B cell (primary cell): ENCODE measurements around the gene LHX1. TPM values are rescaled to one million over a fixed set of nuclear protein-coding genes. Genes with fewer than 3 reads are reported as not detected.

Experiments used
- ATAC-seq: fragments of 200-7000 bp; cut with Tn5 transposase; one replicate; pipeline ENCODE4 v1.10.0; 2021; ENCODE audit warnings: low read depth, mild to moderate bottlenecking, moderate number of reproducible peaks, moderate library complexity
- CTCF ChIA-PET: fragments of 350-600 bp; sonication (Branson Sonifier 250); formaldehyde crosslinking; loops from one replicate; lab custom pipeline; 2021; ENCODE audit warnings: antibody characterized with exemption, inconsistent platforms; lab: Charles Lee
- POLR2A ChIA-PET: fragments of 350-600 bp; sonication (Branson Sonifier 250); formaldehyde crosslinking; loops from one replicate; lab custom pipeline; 2021; ENCODE audit warnings: antibody characterized with exemption; lab: Charles Lee
- DNase-seq: peaks from one replicate; pipeline ENCODE4 v3.0.0; 2013
- H2AFZ ChIP-seq: 2 replicates; pipeline ENCODE4 v1.6.1; 2012; ENCODE audit warnings: mild to moderate bottlenecking, low read depth, low read length; ENCODE audit not compliant: insufficient read depth, poor library complexity, severe bottlenecking
- H3K27ac ChIP-seq, 2 donors: 1 replicate in 1 of 2; 2 replicates in 1 of 2; pipeline ENCODE4 v1.5.1; 2012 to 2013; ENCODE audit warnings: low read length in 2 of 2, mild to moderate bottlenecking in 2 of 2, moderate library complexity in 1 of 2
- H3K27me3 ChIP-seq, 4 experiments: fragments of 200-600 bp in 1 of 4; sonication (generic) in 1 of 4; replicated peaks in 1 of 4; 1 replicate in 2 of 4; 2 replicates in 2 of 4; pipeline versions ENCODE4 v1.6.1 to v1.7.0; 2013 to 2016; ENCODE audit warnings: low read length in 3 of 4, mild to moderate bottlenecking in 2 of 4, mixed read lengths in 1 of 4, moderate library complexity in 1 of 4; ENCODE audit not compliant: insufficient read depth in 4 of 4, control insufficient read depth in 3 of 4; ENCODE audit errors: control extremely low read depth in 1 of 4
- H3K36me3 ChIP-seq, 2 experiments: replicated peaks in 1 of 2; 1 replicate in 1 of 2; 2 replicates in 1 of 2; pipeline versions ENCODE4 v1.6.1 to v1.7.1; 2013; ENCODE audit warnings: low read length in 1 of 2; ENCODE audit not compliant: insufficient read depth in 2 of 2, control insufficient read depth in 1 of 2; ENCODE audit errors: control extremely low read depth in 1 of 2, extremely low read depth in 1 of 2
- H3K4me1 ChIP-seq, 2 donors: fragments of 200-600 bp in 1 of 2; sonication (generic) in 1 of 2; 1 replicate in 1 of 2; 2 replicates in 1 of 2; pipeline versions ENCODE4 v1.5.1 to v1.6.1; 2013 to 2017; ENCODE audit warnings: low read length in 2 of 2; ENCODE audit not compliant: control insufficient read depth in 2 of 2, insufficient read depth in 2 of 2
- H3K4me2 ChIP-seq: replicated peaks from 2 replicates; pipeline ENCODE3; 2012; ENCODE audit warnings: mild to moderate bottlenecking, low read depth, low read length; ENCODE audit not compliant: poor library complexity, severe bottlenecking
- H3K4me3 ChIP-seq, 5 experiments: fragments of 200-600 bp in 1 of 5; sonication (generic) in 1 of 5; 1 replicate in 3 of 5; 2 replicates in 2 of 5; pipeline versions ENCODE4 v1.5.1 to v1.7.0; 2011 to 2016; ENCODE audit warnings: low read length in 4 of 5, mild to moderate bottlenecking in 4 of 5, low read depth in 2 of 5, control low read depth in 1 of 5, moderate library complexity in 1 of 5; ENCODE audit not compliant: insufficient read depth in 1 of 5; ENCODE audit errors: control extremely low read depth in 1 of 5, extremely low read depth in 1 of 5
- H3K79me2 ChIP-seq: fragments of 200-600 bp; sonication (generic); one replicate; pipeline ENCODE4 v1.6.0; 2016; ENCODE audit warnings: low read length; ENCODE audit not compliant: control insufficient read depth, insufficient read depth
- H3K9ac ChIP-seq: fragments of 200-600 bp; sonication (generic); 2 replicates; pipeline ENCODE4 v1.6.1; 2017; ENCODE audit warnings: mild to moderate bottlenecking, low read length, moderate library complexity
- H3K9me3 ChIP-seq, 3 donors: one replicate each; pipeline versions ENCODE4 v1.6.1 to v1.7.1; 2013; ENCODE audit warnings: low read length in 2 of 3; ENCODE audit not compliant: control insufficient read depth in 2 of 3, insufficient read depth in 1 of 3; ENCODE audit errors: control extremely low read depth in 1 of 3
- H4K20me1 ChIP-seq: 2 replicates; pipeline ENCODE4 v1.6.0; 2012; ENCODE audit warnings: mild to moderate bottlenecking, low read length; ENCODE audit not compliant: insufficient read depth, control insufficient read depth, poor library complexity, severe bottlenecking
- H3K27ac Mint-ChIP-seq: one replicate; pipeline ENCODE4 v1.8.0; 2021; ENCODE audit warnings: mixed read lengths
- H3K27me3 Mint-ChIP-seq: one replicate; pipeline ENCODE4 v1.8.0; 2021; ENCODE audit warnings: mixed read lengths
- H3K4me1 Mint-ChIP-seq: one replicate; pipeline ENCODE4 v1.8.0; 2021; ENCODE audit warnings: mixed read lengths
- H3K4me3 Mint-ChIP-seq: one replicate; pipeline ENCODE4 v1.8.0; 2021; ENCODE audit warnings: mixed read lengths
- H3K9me3 Mint-ChIP-seq: one replicate; pipeline ENCODE4 v1.8.0; 2022; ENCODE audit warnings: mixed read lengths; ENCODE audit not compliant: insufficient read depth
- CTCF ChIP-seq: fragments of 200-600 bp; IDR thresholded peaks from one replicate; pipeline ENCODE4 v1.8.0; 2022; ENCODE audit warnings: antibody characterized with exemption, mild to moderate bottlenecking
- EZH2 ChIP-seq: IDR thresholded peaks from 2 replicates; pipeline ENCODE4 v1.6.1; 2012; ENCODE audit warnings: borderline replicate concordance, low read depth, mild to moderate bottlenecking, moderate library complexity, low read length; ENCODE audit not compliant: insufficient read depth, poor library complexity, severe bottlenecking
- WGBS: methylation state at CpG from one replicate; pipeline ENCODE4 v1.1.5; 2013; ENCODE audit warnings: missing lambda C conversion rate; ENCODE audit not compliant: insufficient coverage; 5-methylcytosine and 5-hydroxymethylcytosine counted together
- intact Hi-C: fragments of 100-400 bp; cut with micrococcal nuclease; formaldehyde crosslinking; loops from one replicate; pipeline ENCODE4 v1.10.0; 2022
- polyA plus RNA-seq: library from polyadenylated mRNA; depleted of rRNA; stranded (reverse); fragments of >200 nt; gene quantifications from 2 replicates; pipeline ENCODE4 v1.2.3, GENCODE V29; 2012
- total RNA-seq, 2 donors: library from RNA; stranded (reverse); fragments of 120-200 nt in 1 of 2; gene quantifications; 1 replicate in 1 of 2; 2 replicates in 1 of 2; pipeline versions ENCODE4 v1.2.3 to v1.2.4, GENCODE V29; 2013 to 2022

LHX1 gene
- total and polyA plus RNA-seq, 2 donors (not counting 1 experiment from before 2014, with no cell fraction given), result not detected

DNA sequence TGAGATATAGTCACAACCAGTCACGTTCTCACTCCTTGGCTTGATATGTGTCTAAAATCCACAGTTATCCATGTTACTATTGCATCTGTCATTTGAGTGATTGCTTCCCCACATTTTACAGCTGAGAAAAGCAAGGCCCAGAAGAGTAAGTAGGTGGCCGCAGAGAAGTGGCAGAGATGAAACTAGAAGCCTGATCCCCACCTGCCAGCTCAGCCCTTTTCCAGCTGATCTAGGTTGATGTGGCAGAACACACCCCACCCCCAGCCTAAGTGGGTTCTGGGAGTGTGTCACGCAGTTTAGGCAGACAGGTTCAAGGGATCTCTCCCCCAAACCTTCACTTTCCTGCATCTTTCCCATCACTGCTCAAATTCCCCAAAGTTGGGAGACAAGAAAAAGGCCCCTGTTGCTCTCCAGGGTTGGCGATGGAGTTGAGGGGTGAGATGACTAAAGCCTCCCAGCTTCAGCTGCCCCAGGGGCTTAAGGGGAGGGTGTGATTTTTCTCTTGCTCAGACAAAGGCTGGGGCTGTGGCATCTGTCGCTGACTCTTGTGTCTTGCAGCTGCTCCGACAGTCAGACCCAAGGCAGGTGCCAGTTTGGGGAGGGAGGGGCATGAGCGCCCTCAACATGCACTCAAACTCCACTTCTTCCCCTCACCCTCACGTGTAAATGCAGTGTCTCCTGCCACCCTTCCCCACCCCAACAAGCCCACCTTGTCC is 48.9 kb upstream of the LHX1 start:
- no peak overlapping the region for H3K4me3 Mint-ChIP-seq

More for the DNA sequence above, 48.9 kb upstream of the LHX1 start:
- peaks cover 0 to 26% (median 3%) of the 10 kb centered on the region in 4 experiments for H3K27me3 ChIP-seq
- H3K36me3 ChIP-seq, result no peaks in the 10 kb centered on the region
- H3K4me3 ChIP-seq, result no peak overlapping the region
- WGBS, result 71% methylated on average over 1 of the region's 8 CpGs
- no peaks in the 10 kb centered on the region for H3K9me3 Mint-ChIP-seq
- DNase-seq, result no peak
- no peak overlapping the region for H3K4me2 ChIP-seq
- no peak for ATAC-seq
- no peaks in the 10 kb centered on the region for H3K9me3 ChIP-seq
- H3K27me3 Mint-ChIP-seq, result peaks cover 23% of the 10 kb centered on the region
- intact Hi-C loops, result no loop called here
- H2AFZ ChIP-seq, result no peak overlapping the region
- H3K79me2 ChIP-seq, result no peaks in the 10 kb centered on the region
- H3K4me1 Mint-ChIP-seq, result peaks cover 3% of the 10 kb centered on the region
- H3K9ac ChIP-seq, result no peak overlapping the region
- H4K20me1 ChIP-seq, result no peaks in the 10 kb centered on the region
- ChIA-PET POLR2A (interaction anchor here (0.6 kb wide), 1 partner anchor 12 kb away, joined by 5 read pairs; no protein-coding TSS in a partner anchor), CTCF (no interaction called here)
- H3K4me1 ChIP-seq, result peaks cover 0 to 3% of the 10 kb centered on the region in 2 donors
- TF ChIP-seq CTCF (no peak), EZH2 (no peak)
- no peak overlapping the region for H3K27ac Mint-ChIP-seq
- H3K27ac ChIP-seq, result no peak overlapping the region
